IMR-90 (cell line): ENCODE measurements around the gene CHMP1A. TPM values are rescaled to one million over a fixed set of nuclear protein-coding genes. Genes with fewer than 3 reads are reported as not detected.

Experiments used
- ATAC-seq: fragments of 200-7000 bp; cut with Tn5 transposase; 2 replicates; pipeline ENCODE4 v1.9.1; 2020; ENCODE audit warnings: low read depth, mild to moderate bottlenecking, moderate library complexity
- BruUV-seq: library from RNA; stranded (reverse); fragments of 400-500 nt; replicated peaks from 2 replicates; lab custom pipeline; 2021; lab: Mats Ljungman, UMichigan
- CTCF ChIA-PET: fragments of 300-600 bp; formaldehyde crosslinking; extraction: SDS; loops from one replicate; lab custom pipeline; 2021; ENCODE audit warnings: antibody characterized with exemption; lab: Yijun Ruan, JAX
- POLR2A ChIA-PET: fragments of 300-600 bp; sonication (Branson Sonifier 250); formaldehyde crosslinking; loops from one replicate; lab custom pipeline; 2022; ENCODE audit warnings: antibody characterized with exemption; ENCODE audit not compliant: unreplicated experiment; lab: Charles Lee
- DNase-seq: peaks from one replicate; pipeline ENCODE4 v3.0.0; 2013
- H2AFZ ChIP-seq: replicated peaks from 2 replicates; pipeline ENCODE3; 2013; ENCODE audit warnings: low read length, mild to moderate bottlenecking; ENCODE audit not compliant: poor library complexity
- H2AK5ac ChIP-seq: 2 replicates; pipeline ENCODE4 v1.6.1; 2013; ENCODE audit warnings: low read depth, low read length, inconsistent platforms
- H2AK9ac ChIP-seq: replicated peaks from 2 replicates; pipeline ENCODE3; 2013; ENCODE audit warnings: mild to moderate bottlenecking, low read depth, low read length, moderate library complexity; ENCODE audit not compliant: poor library complexity
- H2BK120ac ChIP-seq: 2 replicates; pipeline ENCODE4 v1.6.1; 2013; ENCODE audit warnings: low read depth, low read length, inconsistent platforms
- H2BK15ac ChIP-seq: 3 replicates; pipeline ENCODE4 v1.6.1; 2013; ENCODE audit warnings: low read depth, low read length, inconsistent platforms
- H2BK20ac ChIP-seq: 2 replicates; pipeline ENCODE4 v1.6.1; 2013; ENCODE audit warnings: low read depth, mild to moderate bottlenecking, inconsistent platforms, low read length, moderate library complexity
- H2BK5ac ChIP-seq: 2 replicates; pipeline ENCODE4 v1.6.1; 2013; ENCODE audit warnings: mild to moderate bottlenecking, low read depth, low read length, inconsistent platforms; ENCODE audit not compliant: poor library complexity, severe bottlenecking
- H3K14ac ChIP-seq: replicated peaks from 2 replicates; pipeline ENCODE4 v1.6.1; 2013; ENCODE audit warnings: low read depth, low read length, inconsistent platforms
- H3K18ac ChIP-seq: 2 replicates; pipeline ENCODE4 v1.6.1; 2013; ENCODE audit warnings: low read depth, low read length, control low read depth
- H3K23ac ChIP-seq: 2 replicates; pipeline ENCODE4 v1.6.1; 2013; ENCODE audit warnings: low read depth, low read length, inconsistent platforms
- H3K27ac ChIP-seq: 2 replicates; pipeline ENCODE4 v1.5.1; 2013; ENCODE audit warnings: mild to moderate bottlenecking, control low read depth, low read length; ENCODE audit not compliant: insufficient read depth
- H3K27me3 ChIP-seq: 2 replicates; pipeline ENCODE4 v1.6.1; 2013; ENCODE audit warnings: low read length; ENCODE audit not compliant: control insufficient read depth, insufficient read depth
- H3K36me3 ChIP-seq: 2 replicates; pipeline ENCODE4 v1.6.1; 2013; ENCODE audit warnings: low read length, mixed read lengths; ENCODE audit not compliant: control insufficient read depth, insufficient read depth
- H3K4ac ChIP-seq: 2 replicates; pipeline ENCODE4 v1.6.1; 2013; ENCODE audit warnings: low read depth, low read length, inconsistent platforms
- H3K4me1 ChIP-seq: 2 replicates; pipeline ENCODE4 v1.6.1; 2013; ENCODE audit warnings: low read length, mixed read lengths; ENCODE audit not compliant: control insufficient read depth, insufficient read depth
- H3K4me2 ChIP-seq: 2 replicates; pipeline ENCODE4 v1.6.1; 2013; ENCODE audit warnings: low read depth, mild to moderate bottlenecking, control low read depth, low read length, moderate library complexity
- H3K4me3 ChIP-seq: 2 replicates; pipeline ENCODE4 v1.5.1; 2013; ENCODE audit warnings: low read depth, mild to moderate bottlenecking, control low read depth, low read length, moderate library complexity; ENCODE audit not compliant: insufficient read depth
- H3K56ac ChIP-seq: 2 replicates; pipeline ENCODE4 v1.6.1; 2013; ENCODE audit warnings: low read length, inconsistent platforms; ENCODE audit not compliant: insufficient read depth; ENCODE audit errors: extremely low read depth
- H3K79me1 ChIP-seq, 2 experiments: 2 replicates each; pipeline ENCODE4 v1.6.1; 2013; ENCODE audit warnings: low read length in 2 of 2, inconsistent platforms in 1 of 2, low read depth in 1 of 2
- H3K9ac ChIP-seq: 2 replicates; pipeline ENCODE4 v1.6.1; 2013; ENCODE audit warnings: low read depth, low read length, control low read depth
- H3K9me1 ChIP-seq: 2 replicates; pipeline ENCODE4 v1.6.1; 2013; ENCODE audit warnings: low read length, inconsistent platforms; ENCODE audit not compliant: insufficient read depth
- H3K9me3 ChIP-seq: 2 replicates; pipeline ENCODE4 v1.6.1; 2013; ENCODE audit warnings: low read length; ENCODE audit not compliant: control insufficient read depth, insufficient read depth
- H4K20me1 ChIP-seq: 2 replicates; pipeline ENCODE4 v1.6.1; 2013; ENCODE audit warnings: low read length, inconsistent platforms; ENCODE audit not compliant: insufficient read depth
- H4K5ac ChIP-seq: 2 replicates; pipeline ENCODE4 v1.6.1; 2013; ENCODE audit warnings: mild to moderate bottlenecking, low read depth, low read length, control low read depth
- H4K8ac ChIP-seq, 2 experiments: 2 replicates each; pipeline ENCODE4 v1.6.1; 2013; ENCODE audit warnings: low read depth in 2 of 2, low read length in 2 of 2, control low read depth in 1 of 2, inconsistent platforms in 1 of 2
- H4K91ac ChIP-seq: 2 replicates; pipeline ENCODE4 v1.6.1; 2013; ENCODE audit warnings: low read depth, low read length, inconsistent platforms; ENCODE audit not compliant: insufficient read depth
- BHLHE40 ChIP-seq: fragments of 150-350 bp; IDR thresholded peaks from 2 replicates; pipeline ENCODE4 v1.6.1; 2016; ENCODE audit warnings: mild to moderate bottlenecking, low read depth, low read length
- CHD1 ChIP-seq: IDR thresholded peaks from 2 replicates; pipeline ENCODE4 v1.6.1; 2012; ENCODE audit warnings: low read depth, low read length, improper control_type of control experiment
- MAZ ChIP-seq: IDR thresholded peaks from 2 replicates; pipeline ENCODE4 v1.6.1; 2012; ENCODE audit warnings: low read depth, mild to moderate bottlenecking, low read length, improper control_type of control experiment, moderate library complexity, borderline replicate concordance
- RCOR1 ChIP-seq: IDR thresholded peaks from 2 replicates; pipeline ENCODE4 v1.6.1; 2012; ENCODE audit warnings: mild to moderate bottlenecking, low read length, improper control_type of control experiment; ENCODE audit not compliant: insufficient replicate concordance
- WGBS, 2 experiments: methylation state at CpG; one replicate each; pipeline versions ENCODE4 v1.1.5 to v1.1.7; 2013; ENCODE audit warnings: missing lambda C conversion rate in 2 of 2; ENCODE audit not compliant: insufficient read length in 1 of 2; ENCODE audit errors: extremely low coverage in 2 of 2; 5-methylcytosine and 5-hydroxymethylcytosine counted together
- dilution Hi-C: fragments of 300-500 bp; cut with HindIII; formaldehyde crosslinking; loops from one replicate; pipeline ENCODE4 v1.14.3; 2018; ENCODE audit warnings: low sequenced_read_pairs; ENCODE audit not compliant: unreplicated experiment
- in situ Hi-C: fragments of 300-500 bp; cut with MboI; formaldehyde crosslinking; loops from 3 replicates; pipeline ENCODE4 v1.14.3; 2019; ENCODE audit warnings: low sequenced_read_pairs, inconsistent platforms, mixed read lengths
- intact Hi-C: fragments of 100-400 bp; cut with micrococcal nuclease; formaldehyde crosslinking; loops from 2 replicates; pipeline ENCODE4 v1.10.0; 2022
- polyA plus RNA-seq, 3 experiments: library from polyadenylated mRNA; depleted of rRNA; stranded (reverse); fragments of >200 nt; gene quantifications; 2 replicates each; pipeline ENCODE4 v1.2.3, GENCODE V29; 2012; ENCODE audit warnings: low replicate concordance in 1 of 3
- total RNA-seq: library from RNA; depleted of rRNA; stranded (reverse); fragments of >200 nt; gene quantifications from 2 replicates; pipeline ENCODE4 v1.2.3, GENCODE V29; 2012

Gene CHMP1A
- total and polyA plus RNA-seq, 2 of the 4 experiments (the other 2 are of a cell fraction) = 97.3 to 99.8 TPM

DNA sequence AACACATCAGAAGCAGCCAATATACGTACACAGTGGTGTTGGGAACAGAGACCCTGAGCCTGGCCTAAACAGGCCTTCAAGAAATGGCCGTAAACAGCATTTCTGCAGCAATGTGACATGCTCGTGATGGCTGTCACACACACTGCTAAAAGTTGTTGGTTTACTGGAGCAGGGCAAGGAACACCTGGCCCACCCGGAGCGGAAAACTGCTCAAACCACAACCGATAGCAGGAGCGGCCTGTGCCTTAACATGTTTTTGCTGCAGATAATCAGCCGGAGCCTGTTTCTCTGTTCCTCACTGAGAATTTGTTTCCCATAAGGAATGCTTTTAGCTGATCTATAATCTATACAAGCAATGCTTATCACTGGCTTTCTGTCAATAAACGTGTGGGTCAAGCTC is 50.1 kb downstream of the CHMP1A start:
- BruUV-seq = no TSS peak
- Histone ChIP-seq H4K8ac (no peak overlapping the region), H2BK15ac (no peak overlapping the region), H3K4ac (no peak overlapping the region), H3K9me3 (no peaks in the 10 kb centered on the region), H3K4me1 (peaks cover 6% of the 10 kb centered on the region), H4K91ac (no peak overlapping the region), H2AFZ (no peak overlapping the region), H3K18ac (no peak overlapping the region), H3K79me1 (no peaks in the 10 kb centered on the region), H3K4me2 (no peak overlapping the region), H3K9ac (no peak overlapping the region), H2BK5ac (no peak overlapping the region), H3K14ac (no peak overlapping the region), H2AK9ac (no peak overlapping the region), H3K23ac (no peak overlapping the region), H2BK20ac (no peak overlapping the region), H3K9me1 (peaks cover 8% of the 10 kb centered on the region), H3K27me3 (peaks cover 4% of the 10 kb centered on the region; the same call in 1 of the 2 replicates), H2BK120ac (no peak overlapping the region), H4K5ac (no peak overlapping the region), H3K56ac (no peak overlapping the region), H3K36me3 (no peaks in the 10 kb centered on the region), H2AK5ac (no peak overlapping the region), H3K4me3 (no peak overlapping the region), H4K20me1 (peaks cover 11% of the 10 kb centered on the region), H3K27ac (no peak overlapping the region)
- intact Hi-C loops (no loop called here), dilution Hi-C loops (no loop called here), in situ Hi-C loops (no loop called here)
- TF ChIP-seq MAZ (no peak), BHLHE40 (no peak), RCOR1 (no peak), CHD1 (no peak)
- DNase-seq (no peak), ATAC-seq (no peak)
- ChIA-PET CTCF (no interaction called here), POLR2A (no interaction called here)
- WGBS, 2 experiments = 58% methylated on average over 2 of the region's 9 CpGs; no CpG with 5 or more reads in 1 of the 2 experiments
